Measurements from ENCODE around the gene LSR. TPM values are rescaled to one million over a fixed set of nuclear protein-coding genes. Genes with fewer than 3 reads are reported as not detected.
A peak's percentile ranks its signal among the peaks of the same experiment; 100 is the strongest.

LSR gene
- polyA plus RNA-seq, 3 donors = 0.08 to 0.17 TPM; not detected in 1

DNA sequence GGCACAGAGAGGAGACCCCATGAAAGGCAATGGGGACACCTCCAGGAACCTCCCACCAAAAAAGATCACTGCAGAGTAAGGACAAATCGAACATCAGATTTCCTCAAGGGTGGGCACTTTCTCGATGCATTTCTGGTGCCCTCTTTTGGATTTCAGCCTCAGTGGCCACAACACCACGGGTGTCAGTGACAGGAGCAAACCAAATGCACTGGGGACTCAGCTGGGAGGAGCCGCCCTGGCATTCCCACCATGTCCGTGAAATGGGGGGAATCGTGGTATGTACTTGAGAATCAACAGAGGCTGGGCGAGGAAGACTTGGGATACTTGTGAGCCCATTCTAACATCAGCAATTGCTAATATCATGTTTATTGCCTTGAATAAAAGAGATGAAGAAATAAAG is 36.6 kb upstream of the LSR start:
- H3K27ac ChIP-seq (ENCODE audit: low read depth in 1 of 2, low read length in 2 of 2) = peak overlapping the region; percentile 86
- Mint-ChIP-seq H3K4me1 (peaks cover 74% of the 10 kb centered on the region), H3K36me3 (peaks cover 5 to 14% of the 10 kb centered on the region in 2 donors), H3K4me3 (peak overlapping the region; percentile 27 to 75), H3K27ac (peak overlapping the region; percentile 92 to 98 (median 97)), H3K9me3 (peaks cover 0 to 23% (median 15%) of the 10 kb centered on the region in 7 donors), H3K27me3 (ENCODE audit: low read depth in 3 of 3) (peaks cover 0 to 10% (median 0%) of the 10 kb centered on the region in 3 donors)
- H4K20me1 ChIP-seq (ENCODE audit: insufficient read depth, low read length) = no peaks in the 10 kb centered on the region
- intact Hi-C loops (cut with micrococcal nuclease) = loop anchor here (5.0 to 10.0 kb wide), 3 partner anchors 35 to 253 kb away; partner anchors contain the start of gene FFAR2 (in 1 of the 2)
- H3K4me1 ChIP-seq (ENCODE audit: control insufficient read depth in 1 of 2, insufficient read depth in 2 of 2, low read length in 2 of 2) = peaks cover 69 to 70% of the 10 kb centered on the region in 2 donors
- no peaks in the 10 kb centered on the region for H3K36me3 ChIP-seq (replicated peaks in 1 of 2; ENCODE audit: control insufficient read depth in 1 of 2, insufficient read depth in 2 of 2, low read length in 2 of 2)
- 27% methylated on average over 3 of the region's 7 CpGs for WGBS (ENCODE audit: insufficient coverage)
- H3K4me3 ChIP-seq (replicated peaks in 1 of 3; ENCODE audit: low read depth in 2 of 3, low read length in 3 of 3) = peak overlapping the region in 1 of 3 experiments; percentile 32
- H3K4me2 ChIP-seq (replicated peaks; ENCODE audit: extremely low read depth, low read length, poor library complexity, severe bottlenecking) = peak overlapping the region; percentile 36
- TF ChIP-seq, protein P1, sequence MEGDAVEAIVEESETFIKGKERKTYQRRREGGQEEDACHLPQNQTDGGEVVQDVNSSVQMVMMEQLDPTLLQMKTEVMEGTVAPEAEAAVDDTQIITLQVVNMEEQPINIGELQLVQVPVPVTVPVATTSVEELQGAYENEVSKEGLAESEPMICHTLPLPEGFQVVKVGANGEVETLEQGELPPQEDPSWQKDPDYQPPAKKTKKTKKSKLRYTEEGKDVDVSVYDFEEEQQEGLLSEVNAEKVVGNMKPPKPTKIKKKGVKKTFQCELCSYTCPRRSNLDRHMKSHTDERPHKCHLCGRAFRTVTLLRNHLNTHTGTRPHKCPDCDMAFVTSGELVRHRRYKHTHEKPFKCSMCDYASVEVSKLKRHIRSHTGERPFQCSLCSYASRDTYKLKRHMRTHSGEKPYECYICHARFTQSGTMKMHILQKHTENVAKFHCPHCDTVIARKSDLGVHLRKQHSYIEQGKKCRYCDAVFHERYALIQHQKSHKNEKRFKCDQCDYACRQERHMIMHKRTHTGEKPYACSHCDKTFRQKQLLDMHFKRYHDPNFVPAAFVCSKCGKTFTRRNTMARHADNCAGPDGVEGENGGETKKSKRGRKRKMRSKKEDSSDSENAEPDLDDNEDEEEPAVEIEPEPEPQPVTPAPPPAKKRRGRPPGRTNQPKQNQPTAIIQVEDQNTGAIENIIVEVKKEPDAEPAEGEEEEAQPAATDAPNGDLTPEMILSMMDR (IDR thresholded peaks at IDR 0.05) = no peak
- H3K9ac ChIP-seq (ENCODE audit: insufficient read depth, low read length, poor library complexity, severe bottlenecking) = peak overlapping the region; percentile 45
- no peaks in the 10 kb centered on the region for H3K27me3 ChIP-seq (ENCODE audit: control insufficient read depth in 2 of 2, insufficient read depth in 2 of 2, low read length in 2 of 2)
- H3K9me3 ChIP-seq (replicated peaks in 1 of 2; ENCODE audit: control insufficient read depth in 1 of 2, insufficient read depth in 1 of 2, low read length in 2 of 2) = peaks cover 0 to 5% of the 10 kb centered on the region in 2 donors
- H2AFZ ChIP-seq (ENCODE audit: insufficient read depth, low read depth, low read length, poor library complexity, severe bottlenecking) = peak overlapping the region; percentile 1
- no peaks in the 10 kb centered on the region for H3K79me2 ChIP-seq (ENCODE audit: insufficient read depth, low read length)
- no peak for DNase-seq

DNA sequence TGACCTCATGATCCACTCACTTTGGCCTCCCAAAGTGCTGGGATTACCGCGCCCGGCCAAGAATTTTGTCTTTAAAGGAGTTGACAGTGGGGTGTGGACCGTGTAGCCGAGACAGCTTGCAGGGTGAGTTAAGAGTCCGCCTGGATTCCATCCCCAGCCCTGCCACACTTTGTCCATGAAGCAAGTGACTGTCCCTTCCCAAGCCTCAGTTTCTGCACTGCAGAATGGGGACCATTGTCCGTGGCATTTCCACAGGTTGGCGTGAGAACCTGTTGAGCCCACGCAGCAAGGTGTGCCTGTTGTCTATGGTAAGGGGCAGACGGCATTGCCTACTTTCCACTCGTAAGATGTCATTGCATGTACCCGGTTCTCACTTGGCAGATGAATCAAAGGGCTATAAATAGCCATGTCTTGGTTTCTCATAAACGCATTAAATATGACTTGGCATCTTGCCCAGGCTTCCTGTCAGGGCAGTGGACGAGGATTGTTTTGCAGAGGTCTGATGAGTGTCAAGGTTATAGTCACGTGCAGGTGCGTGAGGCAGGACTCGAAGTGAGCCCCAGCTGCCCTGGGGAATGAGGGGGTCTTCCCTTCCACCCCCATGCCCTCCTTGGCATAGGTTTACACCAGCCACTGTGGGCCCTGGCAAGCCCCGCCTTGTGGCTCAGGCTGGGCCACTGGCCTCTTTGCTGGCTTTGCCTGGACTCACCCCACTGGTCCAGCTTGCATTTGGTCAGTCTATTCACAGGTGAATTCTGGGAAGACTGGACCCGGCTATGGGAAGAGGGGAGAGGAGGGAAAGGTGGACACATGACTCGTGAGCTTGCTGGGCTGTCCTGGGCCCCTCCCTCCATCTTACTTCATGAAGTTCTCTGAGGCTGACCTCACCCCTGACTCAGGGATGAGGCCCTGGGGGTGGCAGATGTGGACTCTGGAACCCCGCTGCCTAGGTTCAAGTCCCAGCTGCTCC is 34.9 kb upstream of the LSR start:
- H3K4me3 Mint-ChIP-seq = peak overlapping the region; percentile 49 to 69
- H3K27ac ChIP-seq (ENCODE audit: low read depth in 1 of 2, low read length in 2 of 2) = peak overlapping the region; percentile 81 to 95
- H3K4me1 ChIP-seq (ENCODE audit: control insufficient read depth in 1 of 2, insufficient read depth in 2 of 2, low read length in 2 of 2) = peaks cover 80 to 82% of the 10 kb centered on the region in 2 donors
- H2AFZ ChIP-seq (ENCODE audit: insufficient read depth, low read depth, low read length, poor library complexity, severe bottlenecking) = no peak overlapping the region
- H3K27me3 ChIP-seq (ENCODE audit: control insufficient read depth in 2 of 2, insufficient read depth in 2 of 2, low read length in 2 of 2) = no peaks in the 10 kb centered on the region
- H3K36me3 ChIP-seq (replicated peaks in 1 of 2; ENCODE audit: control insufficient read depth in 1 of 2, insufficient read depth in 2 of 2, low read length in 2 of 2) = no peaks in the 10 kb centered on the region
- peaks cover 6 to 14% of the 10 kb centered on the region in 2 donors for H3K36me3 Mint-ChIP-seq
- no peaks in the 10 kb centered on the region for H4K20me1 ChIP-seq (ENCODE audit: insufficient read depth, low read length)
- intact Hi-C loops (cut with micrococcal nuclease) = loop anchor here (5.0 to 10.0 kb wide), 3 partner anchors 37 to 251 kb away; partner anchors contain the start of gene FFAR2 (in 1 of the 2)
- H3K9me3 Mint-ChIP-seq = peaks cover 0 to 21% (median 13%) of the 10 kb centered on the region in 7 donors
- peak overlapping the region; percentile 60 for H3K9ac ChIP-seq (ENCODE audit: insufficient read depth, low read length, poor library complexity, severe bottlenecking)
- no peaks in the 10 kb centered on the region for H3K79me2 ChIP-seq (ENCODE audit: insufficient read depth, low read length)
- TF ChIP-seq, protein P1 (IDR thresholded peaks at IDR 0.05) = no peak
- peak overlapping the region; percentile 68 for H3K4me2 ChIP-seq (replicated peaks; ENCODE audit: extremely low read depth, low read length, poor library complexity, severe bottlenecking)
- DNase-seq = peak; percentile 96 to 100 (median 97)
- peaks cover 72% of the 10 kb centered on the region for H3K4me1 Mint-ChIP-seq
- peak overlapping the region; percentile 93 to 98 (median 97) for H3K27ac Mint-ChIP-seq
- 3% methylated on average over 10 of the region's 21 CpGs for WGBS (ENCODE audit: insufficient coverage)
- peak overlapping the region in 1 of 3 experiments; percentile 60 for H3K4me3 ChIP-seq (replicated peaks in 1 of 3; ENCODE audit: low read depth in 2 of 3, low read length in 3 of 3)
- peaks cover 0 to 10% (median 0%) of the 10 kb centered on the region in 3 donors for H3K27me3 Mint-ChIP-seq (ENCODE audit: low read depth in 3 of 3)
- H3K9me3 ChIP-seq (replicated peaks in 1 of 2; ENCODE audit: control insufficient read depth in 1 of 2, insufficient read depth in 1 of 2, low read length in 2 of 2) = peaks cover 0 to 5% of the 10 kb centered on the region in 2 donors

All from CD14-positive monocyte (primary cell).